CD14-positive monocyte (primary cell): ENCODE results near the gene IL1F10. TPM values are rescaled to one million over a fixed set of nuclear protein-coding genes. Genes with fewer than 3 reads are reported as not detected.

Source experiments
- DNase-seq, 3 donors: peaks; one replicate each; pipeline ENCODE4 v3.0.0-alpha.2; 2011 to 2022
- H2AFZ ChIP-seq: 2 replicates; pipeline ENCODE4 v1.6.0; 2012; ENCODE audit warnings: mild to moderate bottlenecking, low read depth, low read length, inconsistent platforms; ENCODE audit not compliant: insufficient read depth, poor library complexity, severe bottlenecking
- H3K27ac ChIP-seq, 2 donors: 1 replicate in 1 of 2; 2 replicates in 1 of 2; pipeline ENCODE4 v1.5.1; 2012 to 2013; ENCODE audit warnings: low read length in 2 of 2, control low read depth in 1 of 2, inconsistent platforms in 1 of 2, low read depth in 1 of 2, mild to moderate bottlenecking in 1 of 2
- H3K27me3 ChIP-seq, 2 donors: one replicate each; pipeline versions ENCODE4 v1.6.0 to v1.6.1; 2011 to 2013; ENCODE audit warnings: low read length in 2 of 2; ENCODE audit not compliant: control insufficient read depth in 2 of 2, insufficient read depth in 2 of 2
- H3K36me3 ChIP-seq, 2 donors: replicated peaks in 1 of 2; 1 replicate in 1 of 2; 2 replicates in 1 of 2; pipeline versions ENCODE4 v1.5.1 to v1.6.1; 2012 to 2013; ENCODE audit warnings: low read length in 2 of 2, control low read depth in 1 of 2, inconsistent platforms in 1 of 2, mild to moderate bottlenecking in 1 of 2; ENCODE audit not compliant: insufficient read depth in 2 of 2, control insufficient read depth in 1 of 2
- H3K4me1 ChIP-seq, 2 donors: 1 replicate in 1 of 2; 2 replicates in 1 of 2; pipeline versions ENCODE4 v1.5.1 to v1.6.1; 2012 to 2013; ENCODE audit warnings: low read length in 2 of 2, control low read depth in 1 of 2, inconsistent platforms in 1 of 2, mild to moderate bottlenecking in 1 of 2, moderate library complexity in 1 of 2; ENCODE audit not compliant: insufficient read depth in 2 of 2, control insufficient read depth in 1 of 2
- H3K4me2 ChIP-seq: replicated peaks from 2 replicates; pipeline ENCODE3; 2012; ENCODE audit warnings: low read length, moderate library complexity, mild to moderate bottlenecking; ENCODE audit not compliant: poor library complexity, severe bottlenecking; ENCODE audit errors: extremely low read depth
- H3K4me3 ChIP-seq, 3 experiments: fragments of 200-600 bp in 1 of 3; sonication (generic) in 1 of 3; replicated peaks in 1 of 3; 1 replicate in 2 of 3; 2 replicates in 1 of 3; pipeline ENCODE4 v1.5.1; 2011 to 2013; ENCODE audit warnings: low read length in 3 of 3, mild to moderate bottlenecking in 3 of 3, control low read depth in 2 of 3, low read depth in 2 of 3, inconsistent platforms in 1 of 3, moderate library complexity in 1 of 3
- H3K79me2 ChIP-seq: 2 replicates; pipeline ENCODE4 v1.6.0; 2012; ENCODE audit warnings: mild to moderate bottlenecking, control low read depth, inconsistent platforms, low read length, moderate library complexity; ENCODE audit not compliant: insufficient read depth
- H3K9ac ChIP-seq: 2 replicates; pipeline ENCODE4 v1.6.0; 2017; ENCODE audit warnings: low read length, mild to moderate bottlenecking; ENCODE audit not compliant: insufficient read depth, poor library complexity, severe bottlenecking
- H3K9me3 ChIP-seq, 2 donors: replicated peaks in 1 of 2; 1 replicate in 1 of 2; 2 replicates in 1 of 2; pipeline versions ENCODE4 v1.5.1 to v1.6.1; 2012 to 2013; ENCODE audit warnings: low read length in 2 of 2, control low read depth in 1 of 2; ENCODE audit not compliant: control insufficient read depth in 1 of 2, insufficient read depth in 1 of 2
- H4K20me1 ChIP-seq: 2 replicates; pipeline ENCODE4 v1.6.0; 2012; ENCODE audit warnings: mild to moderate bottlenecking, low read length, control low read depth, moderate library complexity; ENCODE audit not compliant: insufficient read depth
- H3K27ac Mint-ChIP-seq, 7 donors: one replicate each; pipeline ENCODE4 v1.8.0; 2020; ENCODE audit warnings: mild to moderate bottlenecking in 7 of 7, mixed read lengths in 7 of 7, moderate library complexity in 6 of 7, inconsistent platforms in 2 of 7
- H3K27me3 Mint-ChIP-seq, 3 donors: one replicate each; pipeline ENCODE4 v1.8.0; 2021 to 2022; ENCODE audit warnings: low read depth in 3 of 3, mild to moderate bottlenecking in 3 of 3, mixed read lengths in 3 of 3, moderate library complexity in 3 of 3, inconsistent platforms in 1 of 3
- H3K36me3 Mint-ChIP-seq, 2 donors: one replicate each; pipeline ENCODE4 v1.8.0; 2020; ENCODE audit warnings: mixed read lengths in 2 of 2, inconsistent platforms in 1 of 2, mild to moderate bottlenecking in 1 of 2
- H3K4me1 Mint-ChIP-seq: one replicate; pipeline ENCODE4 v1.8.0; 2020; ENCODE audit warnings: mild to moderate bottlenecking, mixed read lengths
- H3K4me3 Mint-ChIP-seq, 2 donors: one replicate each; pipeline ENCODE4 v1.8.0; 2020; ENCODE audit warnings: mild to moderate bottlenecking in 2 of 2, mixed read lengths in 2 of 2, moderate library complexity in 1 of 2
- H3K9me3 Mint-ChIP-seq, 7 donors: one replicate each; pipeline ENCODE4 v1.8.0; 2020 to 2022; ENCODE audit warnings: mixed read lengths in 7 of 7, mild to moderate bottlenecking in 6 of 7, moderate library complexity in 6 of 7, inconsistent platforms in 2 of 7
- CTCF ChIP-seq: fragments of 200-600 bp; IDR thresholded peaks from one replicate; pipeline ENCODE4 v1.8.0; 2022; ENCODE audit warnings: antibody characterized with exemption, mild to moderate bottlenecking
- WGBS: methylation state at CpG from one replicate; pipeline ENCODE4 v1.1.5; 2013; ENCODE audit warnings: missing lambda C conversion rate; ENCODE audit not compliant: insufficient coverage; 5-methylcytosine and 5-hydroxymethylcytosine counted together
- intact Hi-C, 2 donors: fragments of 100-400 bp; cut with micrococcal nuclease; formaldehyde crosslinking; loops; one replicate each; pipeline versions ENCODE4 v1.15.0 to v1.15.1; 2023
- polyA minus RNA-seq: library from RNA; depleted of rRNA, polyadenylated mRNA; stranded (reverse); fragments of >200 nt; gene quantifications from 2 replicates; pipeline ENCODE4 v1.2.3, GENCODE V29; 2012
- polyA plus RNA-seq, 3 donors: library from polyadenylated mRNA; depleted of rRNA in 1 of 3; unstranded in 2 of 3; stranded (reverse) in 1 of 3; fragments of 300-500 nt in 2 of 3; fragments of >200 nt in 1 of 3; fragmentation: Illumina TruSeq in 2 of 3; gene quantifications; 1 replicate in 2 of 3; 2 replicates in 1 of 3; pipeline ENCODE4 v1.2.3, GENCODE V29; 2012 to 2021
- total RNA-seq, 12 experiments: library from RNA in 1 of 12; stranded (reverse) in 1 of 12; fragments of 120-200 nt in 1 of 12; gene quantifications; one replicate each; pipeline ENCODE4 v1.2.4 and lab custom pipeline; 2013 to 2026; ENCODE audit warnings: mixed read lengths in 6 of 12, inconsistent platforms in 1 of 12

IL1F10 gene
- not detected for total RNA-seq (2013)
- polyA plus RNA-seq (not detected), polyA minus RNA-seq (not detected in 2 replicates), total RNA-seq (lab: John Stamatoyannopoulos, UW) (0 to 0.60 (median 0) reads per million in 11 experiments)

GRCh38 chr2:113067681-113068080 is at the start of gene IL1F10:
IL1F10 (plus strand) TSS chr2:113067970; CDS start chr2:113072739, 4,769 bp downstream.
- intact Hi-C loops = no loop called here

GRCh38 chr2:113018509-113018908 is 49.3 kb upstream of the IL1F10 start:
- 85% methylated on average over 3 of the region's 3 CpGs for WGBS
- TF ChIP-seq CTCF = no peak
- DNase-seq = no peak
- Mint-ChIP-seq H3K27ac (no peak overlapping the region), H3K4me3 (no peak overlapping the region), H3K4me1 (no peaks in the 10 kb centered on the region), H3K27me3 (peaks cover 4 to 7% (median 7%) of the 10 kb centered on the region in 3 donors), H3K36me3 (no peaks in the 10 kb centered on the region), H3K9me3 (peaks cover 2 to 13% (median 6%) of the 10 kb centered on the region in 7 donors)
- H3K27ac ChIP-seq = no peak overlapping the region
- intact Hi-C loops = no loop called here
- no peaks in the 10 kb centered on the region for H3K27me3 ChIP-seq
- H3K9ac ChIP-seq = no peak overlapping the region
- no peak overlapping the region for H3K4me3 ChIP-seq
- H3K9me3 ChIP-seq = peaks cover 0 to 2% of the 10 kb centered on the region in 2 donors
- no peaks in the 10 kb centered on the region for H3K36me3 ChIP-seq
- H3K4me2 ChIP-seq = no peak overlapping the region
- no peak overlapping the region for H2AFZ ChIP-seq
- H3K4me1 ChIP-seq = no peaks in the 10 kb centered on the region
- H3K79me2 ChIP-seq = no peaks in the 10 kb centered on the region
- H4K20me1 ChIP-seq = no peaks in the 10 kb centered on the region

More at GRCh38 chr2:113067681-113068080, at the start of gene IL1F10:
- H3K27ac Mint-ChIP-seq = peak within 1 kb of the TSS in 1 of 7 donors; percentile 25
- no peaks in the 10 kb centered on the region for H3K36me3 Mint-ChIP-seq
- no peaks in the 10 kb centered on the region for H3K79me2 ChIP-seq
- H3K27me3 ChIP-seq = no peaks in the 10 kb centered on the region
- H3K27ac ChIP-seq = no peak within 1 kb of the TSS
- no peak for TF ChIP-seq CTCF
- no peak within 1 kb of the TSS for H3K4me3 Mint-ChIP-seq
- H3K9me3 Mint-ChIP-seq = peaks cover 0 to 2% (median 0%) of the 10 kb centered on the region in 7 donors
- no peaks in the 10 kb centered on the region for H3K4me1 ChIP-seq
- H3K9me3 ChIP-seq = no peaks in the 10 kb centered on the region
- no peak within 1 kb of the TSS for H3K4me3 ChIP-seq
- peaks cover 0 to 6% (median 3%) of the 10 kb centered on the region in 3 donors for H3K27me3 Mint-ChIP-seq
- H3K4me2 ChIP-seq = no peak within 1 kb of the TSS
- H3K36me3 ChIP-seq = no peaks in the 10 kb centered on the region
- no peaks in the 10 kb centered on the region for H4K20me1 ChIP-seq
- no peak within 1 kb of the TSS for H2AFZ ChIP-seq
- 95% methylated on average over 3 of the region's 3 CpGs for WGBS
- no peak within 1 kb of the TSS for H3K9ac ChIP-seq
- H3K4me1 Mint-ChIP-seq = no peaks in the 10 kb centered on the region
- no peak for DNase-seq
